Right forelimb (tissue), 1 donor: ENCODE measurements around the gene FYN.
"Not testable (repeated sequence)": the region's sequence is repeated elsewhere in the genome, so short reads cannot be mapped to it uniquely, and the experiment has no call there.

Experiments used
- DNase-seq: peaks from one replicate; pipeline ENCODE4 v3.0.0-alpha.2; 2018

The FYN gene

DNA sequence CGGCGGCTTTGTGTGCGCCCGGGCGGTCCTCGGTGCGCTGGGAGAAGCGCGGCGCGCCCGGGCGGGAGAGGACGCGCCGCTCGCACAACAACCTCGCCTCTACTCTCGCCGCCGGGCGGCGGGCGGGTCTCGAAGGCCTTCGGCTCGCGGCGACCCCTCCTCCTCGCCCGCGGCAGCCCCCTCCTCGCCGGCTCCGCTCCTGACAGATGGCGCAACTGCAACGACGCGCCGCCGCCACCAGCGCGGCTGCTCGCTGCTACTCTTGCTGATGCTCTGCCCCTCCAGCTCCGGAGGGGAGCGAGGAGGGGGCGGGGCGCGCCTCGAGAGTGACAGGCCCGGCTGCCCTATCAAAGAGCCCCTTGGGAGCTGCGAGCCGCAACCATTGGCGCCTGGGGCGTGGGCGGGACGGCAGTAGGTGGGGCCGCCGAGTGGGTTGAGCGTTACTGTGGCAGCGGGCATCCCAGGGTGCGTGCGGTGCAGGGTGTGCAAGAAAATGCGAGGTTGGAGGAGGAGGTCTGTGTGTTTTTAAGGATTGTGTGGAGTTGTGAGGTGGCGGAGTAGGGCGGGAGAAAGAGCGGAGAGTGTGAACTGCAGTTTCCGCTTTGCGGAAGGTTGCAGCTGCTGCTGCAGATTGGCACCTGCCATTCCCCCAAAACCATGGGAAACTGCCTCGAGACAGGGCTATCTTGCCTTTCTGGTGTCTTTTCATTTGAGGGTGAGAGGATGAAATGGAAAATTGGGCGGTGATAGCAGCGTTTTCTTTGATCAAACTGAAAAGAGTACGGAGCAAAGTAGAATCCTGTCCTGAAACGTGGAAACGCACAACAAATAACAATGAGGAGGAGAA, at the start of gene FYN:
FYN (minus strand) TSS at position 275 of the 847 bp plus-strand sequence. CDS start 153,401 bp downstream, outside the sequence.
- DNase-seq = peak; percentile 99

DNA sequence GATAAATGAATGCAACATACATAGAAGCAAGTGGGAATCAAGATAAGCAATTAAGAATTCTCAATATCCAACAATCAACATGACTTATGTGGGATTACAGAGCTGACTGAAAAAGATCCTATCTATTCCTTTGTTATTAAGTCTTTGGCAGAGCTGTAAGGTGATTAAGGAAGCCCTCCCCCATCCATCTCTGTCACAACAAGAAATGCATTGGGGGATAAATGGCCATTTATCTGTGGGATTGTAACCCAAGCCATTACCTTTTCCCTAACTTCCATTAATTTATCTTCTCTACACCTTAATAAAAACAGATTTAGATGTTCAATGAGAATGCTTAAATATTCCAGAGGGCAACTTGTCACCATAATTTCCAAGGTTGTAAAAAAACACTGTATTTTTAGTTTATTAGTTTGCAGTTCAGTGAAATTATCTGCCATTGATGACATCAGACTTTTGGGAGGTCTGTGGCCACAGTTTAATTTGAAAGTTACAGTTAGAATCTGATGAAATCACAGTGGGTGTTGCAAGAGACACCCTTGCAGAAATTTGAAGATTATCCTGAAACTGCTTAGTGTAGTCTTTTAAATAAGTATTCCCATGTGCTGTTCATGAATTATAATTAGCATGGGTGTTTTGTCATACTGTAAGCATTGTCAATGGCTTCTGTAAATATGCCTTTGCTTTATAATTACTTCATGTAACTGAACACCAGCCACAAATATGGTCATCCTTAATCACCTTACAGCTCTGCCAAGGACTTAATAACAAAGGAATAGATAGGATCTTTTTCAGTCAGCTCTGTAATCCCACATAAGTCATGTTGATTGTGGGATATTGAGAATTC, 49.4 kb upstream of the FYN start:
- DNase-seq = no peak

DNA sequence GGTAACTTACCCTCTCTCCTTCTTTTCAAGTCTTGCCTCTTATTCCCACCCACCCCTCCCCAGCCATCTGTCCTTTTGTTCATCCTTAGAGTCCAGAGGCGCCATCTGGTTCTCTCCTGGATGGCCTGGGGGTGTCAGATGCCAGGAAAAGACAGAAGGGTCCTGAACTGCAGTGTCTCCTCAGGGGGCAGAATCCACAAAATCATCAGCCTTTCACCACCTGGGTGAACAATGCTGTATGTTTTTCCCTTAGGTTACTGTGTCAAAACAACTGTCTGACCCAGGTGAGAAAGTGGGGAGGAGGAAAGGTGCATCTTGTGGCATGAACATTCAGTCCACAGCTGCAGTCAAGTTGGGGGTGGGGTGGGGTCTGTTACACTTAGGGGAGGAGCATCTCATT, 47.9 kb upstream of the FYN start:
- DNase-seq = no peak

DNA sequence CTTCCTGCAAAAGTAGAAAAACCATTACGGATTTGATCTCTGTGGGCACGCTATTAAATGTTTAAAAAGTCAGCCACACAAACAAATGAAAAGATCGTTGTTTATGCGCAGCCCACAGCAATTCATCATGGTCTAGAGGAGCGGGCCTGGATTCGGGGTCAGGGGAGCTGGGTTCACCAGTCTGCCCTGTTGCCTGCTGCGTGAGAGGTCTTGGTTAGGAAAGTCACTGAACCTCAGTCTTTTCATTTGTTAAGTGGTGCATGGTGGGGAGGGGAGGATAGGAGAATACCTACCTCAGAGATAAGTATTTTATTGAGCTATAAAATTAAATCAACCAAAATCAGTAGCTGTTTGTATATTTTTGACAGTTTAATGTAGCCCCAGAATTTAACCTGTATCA, 47.3 kb upstream of the FYN start:
- DNase-seq = no peak

DNA sequence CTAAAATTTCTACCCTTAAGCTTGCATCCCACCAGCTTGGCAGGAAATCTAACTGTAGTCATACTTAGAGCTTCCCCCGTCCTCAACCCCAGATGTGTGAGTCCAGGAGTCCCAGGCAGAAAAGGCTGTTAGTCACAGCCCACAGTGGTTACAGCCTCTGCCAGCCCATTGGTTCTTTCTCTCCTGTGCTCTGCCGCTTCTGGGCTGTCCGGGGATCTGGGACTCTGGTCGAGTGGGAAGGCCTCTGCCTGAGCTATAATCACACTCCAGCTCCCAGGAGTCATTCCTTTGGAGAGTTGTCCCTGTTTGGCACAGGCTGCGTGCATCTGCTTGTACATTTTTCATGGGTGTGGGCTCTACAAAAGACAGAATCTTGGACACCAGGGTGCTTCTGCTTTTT, 45.6 kb upstream of the FYN start:
- DNase-seq = peak; percentile 51

DNA sequence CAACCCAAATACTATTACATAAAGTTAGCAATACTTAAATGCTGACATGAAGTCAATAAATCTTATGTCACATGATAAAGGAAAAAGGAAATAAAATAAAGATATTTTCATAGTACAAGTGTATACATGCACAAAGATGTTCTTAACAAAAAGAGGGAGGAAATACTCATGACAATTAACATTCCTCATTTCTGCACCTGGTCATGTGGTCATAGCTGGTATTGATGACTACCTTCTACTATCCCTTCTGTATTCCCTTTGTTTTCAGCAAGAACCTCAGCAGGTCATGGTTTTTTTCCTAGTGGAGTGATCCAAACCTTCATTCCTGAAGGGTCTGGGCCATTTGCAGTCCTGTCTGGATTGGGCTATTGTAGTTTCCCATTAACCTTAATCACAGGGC, 43.5 kb upstream of the FYN start:
- no peak for DNase-seq

DNA sequence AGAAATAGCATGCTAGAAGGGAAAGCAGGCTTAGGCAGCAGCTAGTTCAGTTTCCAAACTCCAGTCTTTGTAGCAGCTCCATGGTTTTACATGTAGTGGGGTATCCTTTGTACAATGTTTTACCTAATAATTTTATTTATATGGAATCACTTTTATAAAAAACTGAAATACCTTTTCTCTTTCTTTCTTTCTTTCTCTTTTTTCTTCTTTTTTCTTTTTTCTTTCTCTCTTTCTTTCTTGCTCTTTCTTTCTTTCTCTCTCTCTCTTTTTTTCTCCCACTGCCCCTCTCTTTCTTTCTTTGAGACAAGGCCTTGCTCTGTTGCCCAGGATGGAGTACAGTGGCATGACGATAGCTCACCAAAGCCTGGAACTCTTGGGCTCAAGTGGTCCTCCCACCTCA, 41.4 kb upstream of the FYN start:
- no peak for DNase-seq

DNA sequence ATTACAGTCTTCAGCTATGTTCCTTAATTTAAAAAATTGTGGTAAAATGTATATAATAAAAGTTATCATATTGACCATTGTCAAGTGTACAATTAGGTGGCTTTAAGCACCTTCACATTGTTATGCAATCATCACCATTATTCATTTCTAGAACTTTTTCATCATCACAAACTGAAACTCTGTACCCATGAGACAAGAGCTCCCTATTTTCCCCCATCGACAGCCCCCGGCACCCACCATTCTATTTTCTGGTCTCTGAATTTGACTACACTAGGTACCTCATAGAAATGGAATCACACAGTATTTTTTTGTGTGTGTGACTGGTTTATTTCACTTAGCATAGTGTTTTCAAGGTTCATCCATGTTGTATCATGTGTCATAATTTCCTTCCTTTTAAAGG, 39.7 kb upstream of the FYN start:
- no peak for DNase-seq

DNA sequence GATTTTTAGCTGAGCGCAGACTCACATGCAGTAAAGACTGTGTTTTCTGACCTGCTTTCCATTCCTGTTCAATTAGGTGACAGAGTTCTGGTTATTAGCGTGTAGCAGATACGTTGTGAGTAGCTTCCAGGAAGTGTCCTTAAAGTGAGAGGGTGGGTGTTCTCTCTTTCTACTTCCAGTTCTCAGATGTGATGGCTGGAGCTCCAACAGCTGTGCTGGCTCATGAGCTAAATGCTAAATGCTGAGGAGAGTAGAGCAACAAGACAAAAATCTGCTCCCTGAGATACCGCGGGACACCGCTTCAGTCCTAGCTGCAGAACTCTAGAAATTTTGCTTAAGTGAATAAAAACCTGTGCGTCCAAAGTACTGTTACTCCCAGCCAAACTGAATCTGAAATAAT, 38.2 kb upstream of the FYN start:
- no peak for DNase-seq

DNA sequence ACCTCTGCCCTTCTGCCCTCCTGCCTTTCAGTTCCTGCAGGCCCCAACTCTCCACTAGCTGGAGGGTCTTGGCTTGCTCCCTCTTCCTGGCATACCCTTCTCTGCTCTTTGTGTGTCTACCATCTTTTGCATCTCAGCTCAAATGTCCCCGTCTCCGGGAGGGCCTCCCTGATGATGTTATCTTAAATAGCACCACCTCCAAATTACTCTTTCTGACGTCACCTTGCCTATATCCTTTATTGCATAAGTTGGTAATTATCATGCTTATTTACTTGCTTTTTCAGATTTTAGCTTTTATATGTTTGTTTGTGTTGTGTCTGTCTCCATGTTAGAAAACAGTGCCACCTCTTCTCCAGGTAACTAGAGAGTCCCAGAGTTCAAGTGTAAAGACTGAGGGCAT, 36.0 kb upstream of the FYN start:
- no peak for DNase-seq

DNA sequence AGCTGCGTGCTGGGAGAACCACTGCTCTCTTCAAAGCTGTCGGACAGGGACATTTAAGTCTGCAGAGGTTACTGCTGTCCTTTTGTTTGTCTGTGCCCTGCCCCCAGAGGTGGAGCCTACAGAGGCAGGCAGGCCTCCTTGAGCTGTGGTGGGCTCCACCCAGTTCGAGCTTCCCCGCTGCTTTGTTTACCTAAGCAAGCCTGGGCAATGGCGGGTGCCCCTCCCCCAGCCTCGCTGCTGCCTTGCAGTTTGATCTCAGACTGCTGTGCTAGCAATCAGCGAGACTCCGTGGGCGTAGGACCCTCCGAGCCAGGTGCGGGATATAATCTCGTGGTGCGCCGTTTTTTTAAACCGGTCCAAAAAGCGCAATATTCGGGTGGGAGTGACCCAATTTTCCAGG, 35.1 kb upstream of the FYN start:
- not testable (repeated sequence) for DNase-seq

DNA sequence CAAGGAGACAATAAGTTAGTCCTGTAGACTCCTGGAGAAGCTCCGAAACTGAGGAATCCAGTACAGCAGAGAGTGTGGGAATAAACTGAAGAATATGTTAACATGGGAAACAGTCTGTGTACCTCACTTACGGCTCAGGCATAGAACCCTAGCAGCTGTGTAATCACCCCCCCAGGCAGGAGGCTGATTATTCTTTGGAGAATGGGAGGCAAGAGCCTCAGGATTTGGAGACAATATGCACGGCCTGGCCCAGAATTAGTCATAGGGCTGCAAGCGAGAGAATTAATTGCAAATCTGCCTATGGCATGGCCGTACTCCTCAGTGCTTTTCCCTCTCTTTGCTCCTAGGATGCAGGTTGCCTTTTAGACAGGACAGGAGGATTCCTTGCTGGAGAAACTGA, 27.5 kb upstream of the FYN start:
- no peak for DNase-seq

DNA sequence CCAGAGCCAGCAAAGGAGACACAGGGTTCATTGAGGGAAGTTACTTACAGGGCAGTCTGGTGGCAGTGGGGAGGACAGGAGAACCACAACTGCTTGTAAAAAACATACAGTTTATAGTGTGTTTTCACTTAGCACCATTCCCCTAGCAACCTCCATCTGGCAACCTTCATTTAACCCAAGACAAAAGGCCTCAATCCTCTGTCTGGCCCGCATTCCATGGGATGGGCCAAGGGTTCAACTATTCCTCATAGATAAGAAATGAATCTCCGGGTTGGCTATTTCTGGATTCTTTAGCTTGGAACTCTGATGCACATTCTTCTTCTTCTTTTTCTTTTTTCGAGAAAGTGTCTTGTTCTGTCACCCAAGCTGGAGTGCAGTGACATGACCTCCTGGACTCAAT, 26.3 kb upstream of the FYN start:
- DNase-seq = no peak

DNA sequence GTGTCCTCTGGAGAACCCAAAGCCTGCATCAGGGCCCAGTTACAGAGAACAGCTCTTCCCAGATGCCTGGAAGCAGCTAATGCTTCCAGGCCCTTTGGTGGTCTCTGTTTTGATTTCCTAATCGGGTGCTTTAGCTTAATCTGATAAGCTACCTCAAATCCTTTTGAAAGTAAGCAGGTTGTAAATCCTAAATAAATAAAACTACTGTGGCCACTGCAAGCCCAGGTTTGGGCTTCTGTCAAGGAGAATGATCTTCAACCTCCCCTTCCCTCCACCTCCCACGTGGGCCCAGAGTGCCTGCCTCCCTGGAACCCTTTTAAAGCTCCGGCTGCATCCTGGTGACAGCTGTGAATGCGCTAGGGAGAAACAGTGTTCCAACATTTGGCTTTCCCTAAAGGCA, 25.2 kb upstream of the FYN start:
- DNase-seq = no peak

DNA sequence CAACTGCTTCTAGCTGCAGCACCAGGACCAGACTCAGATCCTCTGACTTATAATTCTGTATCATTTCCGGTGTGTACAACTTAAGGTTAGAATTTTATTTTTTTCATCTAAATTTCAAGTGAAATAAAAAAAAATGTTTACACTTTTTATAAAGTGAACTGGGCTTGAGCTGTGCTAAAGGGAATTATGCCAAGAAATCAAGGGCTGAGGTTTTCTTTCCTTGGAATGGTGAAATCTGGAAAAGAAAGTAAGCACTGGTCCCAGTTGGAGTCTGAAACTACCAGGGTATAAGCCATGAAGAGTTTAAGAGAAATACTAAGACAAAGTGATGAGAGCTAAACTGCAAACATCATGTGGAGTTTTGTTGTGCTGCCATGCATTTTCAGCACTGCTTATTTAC, 21.7 kb upstream of the FYN start:
- DNase-seq = no peak

DNA sequence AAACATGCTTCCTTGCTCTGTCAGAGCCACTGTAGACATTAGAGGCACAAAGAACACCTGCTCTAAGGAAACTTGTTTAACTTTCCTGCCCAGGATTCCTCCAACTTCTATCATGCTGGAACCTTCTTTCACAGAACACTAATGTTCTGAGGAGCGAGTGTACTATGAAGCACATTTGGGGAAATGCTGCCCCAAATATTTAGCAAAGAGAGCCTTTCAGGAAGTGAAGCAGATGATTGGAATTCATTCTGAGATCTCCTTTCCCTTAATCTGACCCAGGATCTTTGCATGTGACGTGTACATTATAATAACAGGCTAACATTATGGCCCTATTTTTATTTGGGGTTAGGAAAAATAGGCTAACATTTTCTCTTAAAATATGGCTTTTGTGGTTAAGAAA, 21.0 kb upstream of the FYN start:
- no peak for DNase-seq

DNA sequence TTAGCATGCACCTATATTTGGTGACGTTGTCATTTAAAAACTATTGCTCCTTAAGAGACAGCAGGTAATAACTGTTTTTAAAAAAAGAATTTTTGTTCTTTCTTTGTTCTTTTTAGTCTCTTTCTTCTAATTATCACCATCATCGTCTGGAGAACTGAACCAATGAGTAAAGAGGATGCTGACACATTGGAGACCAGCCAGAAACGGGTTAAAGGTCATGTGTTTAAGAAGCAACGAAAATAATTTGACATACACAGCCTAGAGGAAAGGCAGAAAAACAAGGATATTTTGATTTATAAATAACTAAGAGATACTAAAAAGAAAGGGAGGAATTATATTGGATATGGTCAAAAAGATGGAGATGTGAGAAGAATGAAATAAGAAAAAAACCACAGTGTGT, 19.2 kb upstream of the FYN start:
- no peak for DNase-seq

DNA sequence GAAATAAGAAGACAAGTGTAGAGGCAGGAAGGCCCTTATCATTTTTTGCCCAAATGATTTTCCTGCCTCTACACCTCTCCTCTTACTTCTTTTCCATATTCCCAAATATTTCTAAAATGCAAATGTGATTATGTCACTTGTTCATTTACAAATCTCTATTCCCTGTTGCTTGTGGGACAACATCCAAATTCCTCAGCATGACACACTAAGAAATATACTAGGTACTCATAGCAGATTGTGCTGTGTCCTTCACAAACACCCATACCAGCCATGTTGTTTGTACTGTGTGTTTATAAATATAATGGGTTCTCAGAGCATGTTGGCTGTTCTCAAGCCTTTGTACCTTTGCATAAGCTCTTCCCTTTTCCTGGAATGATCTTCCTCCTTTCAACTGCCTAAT, 17.7 kb upstream of the FYN start:
- no peak for DNase-seq

DNA sequence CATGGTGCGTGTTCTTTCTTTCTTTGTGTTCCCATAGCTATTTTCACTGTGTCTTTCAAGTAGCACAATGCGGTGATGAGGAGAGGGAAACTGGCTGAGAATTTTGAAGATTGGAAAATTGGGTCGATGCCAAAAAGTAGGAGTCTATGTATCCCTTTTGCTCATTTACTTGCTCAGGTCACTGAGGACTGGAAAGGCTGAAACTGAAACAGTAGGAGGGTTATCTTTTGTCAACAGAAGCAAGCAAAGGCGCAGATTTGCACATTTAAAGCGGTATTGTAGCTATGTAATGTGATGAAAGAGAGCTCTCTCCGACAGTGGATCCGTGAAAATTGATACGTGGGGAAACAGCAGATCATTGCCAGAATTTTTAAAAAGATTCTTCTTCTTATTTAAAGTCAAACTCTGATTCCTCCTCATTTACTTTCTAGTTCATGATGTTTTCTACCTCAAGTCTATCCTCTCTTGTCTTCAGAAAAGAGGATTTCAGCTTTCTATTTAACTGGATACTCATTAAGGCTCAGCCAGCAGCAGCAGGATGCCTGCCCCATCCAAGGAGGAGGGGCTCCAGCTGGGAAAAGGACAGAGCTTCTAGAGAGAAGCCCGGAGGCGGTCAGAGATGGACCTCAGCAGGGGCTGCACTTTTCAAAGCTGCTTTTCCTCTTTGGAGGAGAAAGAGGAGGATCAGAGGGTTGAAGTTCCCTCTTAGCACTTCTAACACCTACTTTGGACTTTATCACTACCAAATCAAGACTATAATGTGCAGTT, 15.9 kb upstream of the FYN start:
- DNase-seq = peak; percentile 55

DNA sequence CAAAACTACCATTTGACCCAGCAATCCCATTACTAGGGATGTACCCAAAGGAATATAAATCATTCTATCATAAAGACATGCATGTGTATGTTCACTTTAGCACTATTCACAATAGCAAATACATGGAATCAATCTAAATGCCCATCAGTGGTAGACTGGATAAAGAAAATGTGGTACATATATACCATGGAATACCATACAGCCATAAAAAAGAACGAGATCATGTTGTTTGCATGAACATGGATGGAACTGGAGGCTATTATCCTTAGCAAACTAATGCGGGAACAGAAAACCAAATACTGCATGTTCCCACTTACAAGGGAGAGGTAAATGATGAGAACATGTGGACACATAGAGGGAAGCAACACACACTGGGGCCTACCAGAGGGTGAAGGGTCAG, 13.5 kb upstream of the FYN start:
- not testable (repeated sequence) for DNase-seq

DNA sequence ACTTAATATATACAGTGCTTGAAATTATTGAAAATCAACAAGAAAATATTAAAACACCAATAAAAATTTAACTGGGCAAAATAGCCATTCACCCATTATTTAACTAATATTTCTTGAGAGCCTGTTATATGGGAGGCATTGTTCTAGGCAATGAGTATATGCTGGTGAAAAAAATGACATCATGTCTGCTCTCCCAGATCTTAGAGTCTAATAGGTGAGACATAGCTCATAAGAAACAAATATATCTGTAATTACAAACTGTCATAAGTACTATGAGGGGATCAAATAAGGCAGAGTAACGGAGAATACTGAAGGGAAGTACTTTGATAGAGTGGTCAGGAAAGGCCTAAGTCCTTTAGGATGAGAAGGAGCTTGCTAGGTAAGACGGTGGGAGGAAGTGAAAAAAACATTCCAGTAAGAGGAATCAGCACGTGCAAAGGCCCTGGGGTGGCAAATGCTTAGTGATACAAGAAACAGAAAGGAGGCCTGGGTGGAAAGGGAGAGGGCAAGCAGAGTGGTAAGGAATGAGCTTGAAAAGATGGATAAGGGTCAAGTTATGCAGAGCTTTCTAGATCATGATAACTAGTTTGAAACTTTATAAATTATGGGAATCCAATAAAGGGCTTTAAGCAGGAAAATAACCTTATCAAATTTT, 12.2 kb upstream of the FYN start:
- DNase-seq = no peak

DNA sequence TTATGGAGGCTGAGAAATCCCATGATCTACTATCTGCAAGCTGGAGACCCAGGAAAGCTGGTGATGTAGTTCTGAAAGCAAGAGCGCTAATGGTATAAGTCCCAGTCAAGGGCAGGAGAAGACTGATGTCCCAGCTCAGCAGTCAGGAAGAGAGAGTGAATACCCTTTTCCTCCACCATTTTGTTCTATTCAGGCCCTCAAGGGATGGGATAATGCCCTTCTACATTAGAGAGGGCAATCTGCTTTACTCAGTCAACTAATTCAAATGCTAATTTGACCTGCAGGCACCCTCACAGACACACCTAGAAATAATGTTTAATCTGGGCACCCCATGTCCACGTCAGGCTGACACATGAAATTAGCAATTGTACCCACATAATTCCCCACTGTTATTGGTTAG, 10.8 kb upstream of the FYN start:
- no peak for DNase-seq
